GM19099 (cell line): ENCODE results near the gene MEIOSIN.

ENCODE experiments used
- POLR2A ChIP-seq: IDR thresholded peaks from 3 replicates; pipeline ENCODE4 v1.6.1; 2011; ENCODE audit warnings: low read depth; ENCODE audit not compliant: insufficient read length; ENCODE audit errors: extremely low read depth

MEIOSIN gene

GRCh38 chr19:45757695-45758094, 24.5 kb downstream of the MEIOSIN start:
- no peak for TF ChIP-seq POLR2A

- no peak for TF ChIP-seq POLR2A
Observed at GRCh38 chr19:45758921-45759320, 25.7 kb downstream of the MEIOSIN start.

GRCh38 chr19:45761714-45762113, 28.5 kb downstream of the MEIOSIN start:
- TF ChIP-seq POLR2A: no peak

- TF ChIP-seq POLR2A: no peak
Observed at GRCh38 chr19:45762870-45763631, 29.8 kb downstream of the MEIOSIN start.

- no peak for TF ChIP-seq POLR2A
Observed at GRCh38 chr19:45763691-45764294, 30.6 kb downstream of the MEIOSIN start.

GRCh38 chr19:45764475-45764874, 31.2 kb downstream of the MEIOSIN start:
- TF ChIP-seq POLR2A: no peak

- TF ChIP-seq POLR2A: no peak
Observed at GRCh38 chr19:45764945-45765701, 31.9 kb downstream of the MEIOSIN start.

- no peak for TF ChIP-seq POLR2A
Observed at GRCh38 chr19:45765702-45766295, 32.6 kb downstream of the MEIOSIN start.

- TF ChIP-seq POLR2A: no peak
Observed at GRCh38 chr19:45766296-45766868, 33.1 kb downstream of the MEIOSIN start.

GRCh38 chr19:45766869-45767346, 33.7 kb downstream of the MEIOSIN start:
- no peak for TF ChIP-seq POLR2A

GRCh38 chr19:45767410-45767880, 34.2 kb downstream of the MEIOSIN start:
- TF ChIP-seq POLR2A: no peak

GRCh38 chr19:45767881-45768654, 34.8 kb downstream of the MEIOSIN start:
- TF ChIP-seq POLR2A: peak; percentile 44

GRCh38 chr19:45768655-45768983, 35.4 kb downstream of the MEIOSIN start:
- TF ChIP-seq POLR2A: no peak
